ENCODE measurements around the gene POLR3A. TPM values are rescaled to one million over a fixed set of nuclear protein-coding genes. Genes with fewer than 3 reads are reported as not detected.

Gene POLR3A
- total RNA-seq, 1 donor from 2014 or later: 5.6 TPM

DNA sequence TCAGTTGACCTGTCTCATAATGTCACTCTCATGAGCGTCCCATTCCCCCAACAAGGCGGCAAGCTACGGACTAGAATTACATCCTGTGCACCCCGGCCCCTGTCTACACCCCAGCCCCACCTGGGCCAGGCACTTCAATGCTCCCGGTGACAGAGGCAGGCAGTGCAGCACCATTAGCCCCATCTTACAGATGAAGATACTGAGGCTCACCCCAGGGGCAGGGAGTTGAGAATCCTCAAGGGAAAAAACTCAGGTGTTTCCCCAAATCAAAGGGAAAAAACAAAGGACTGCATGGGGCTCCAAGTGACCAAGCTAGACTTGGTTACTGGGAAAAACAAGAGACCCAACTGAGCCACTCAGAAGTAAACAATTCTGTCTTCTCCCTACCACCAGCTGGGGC, 107.3 kb downstream of the POLR3A start:
- no peak for ATAC-seq
- no peak for DNase-seq (ENCODE audit: low spot score)

DNA sequence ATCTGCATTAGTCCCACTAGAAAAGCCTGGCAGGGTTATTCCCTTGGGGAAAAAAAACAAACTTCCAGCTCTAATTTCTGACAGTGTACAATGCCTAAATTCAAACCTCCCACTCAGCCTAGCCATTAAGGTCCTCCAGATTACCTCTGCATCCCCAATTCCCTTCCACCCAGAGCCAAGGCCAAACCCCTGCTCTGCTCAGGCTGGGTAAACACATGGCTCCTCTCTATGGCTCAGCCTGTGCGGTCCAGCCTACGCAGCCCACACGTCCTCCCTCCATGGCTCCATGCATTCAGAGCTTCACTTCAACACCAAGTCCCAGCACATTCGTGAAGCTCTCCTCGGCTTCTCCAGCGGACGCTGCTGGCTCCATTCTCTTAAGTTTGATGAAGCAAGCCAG, 107.9 kb downstream of the POLR3A start:
- DNase-seq (ENCODE audit: low spot score) (no peak), ATAC-seq (no peak)

DNA sequence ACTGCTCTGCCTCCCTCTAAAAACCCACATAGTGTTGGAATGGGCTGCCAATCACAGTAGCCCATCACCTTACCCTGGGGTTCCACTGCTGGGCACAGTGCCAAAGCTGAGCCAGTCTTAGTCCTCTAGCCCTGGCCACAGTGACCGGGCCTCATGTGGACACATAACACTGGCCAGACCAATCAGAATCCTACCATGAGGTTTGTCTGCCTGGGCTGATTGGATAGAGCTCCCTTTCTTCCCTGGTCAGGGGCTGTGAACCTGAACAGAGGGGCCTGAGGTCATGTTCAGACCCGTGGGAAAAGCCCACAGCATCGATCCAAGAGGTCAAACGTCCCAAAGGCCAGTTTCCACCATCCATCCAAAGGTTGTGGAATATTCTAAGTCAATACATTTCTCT, 108.8 kb downstream of the POLR3A start:
- ATAC-seq: peak; percentile 54
- no peak for DNase-seq (ENCODE audit: low spot score)

DNA sequence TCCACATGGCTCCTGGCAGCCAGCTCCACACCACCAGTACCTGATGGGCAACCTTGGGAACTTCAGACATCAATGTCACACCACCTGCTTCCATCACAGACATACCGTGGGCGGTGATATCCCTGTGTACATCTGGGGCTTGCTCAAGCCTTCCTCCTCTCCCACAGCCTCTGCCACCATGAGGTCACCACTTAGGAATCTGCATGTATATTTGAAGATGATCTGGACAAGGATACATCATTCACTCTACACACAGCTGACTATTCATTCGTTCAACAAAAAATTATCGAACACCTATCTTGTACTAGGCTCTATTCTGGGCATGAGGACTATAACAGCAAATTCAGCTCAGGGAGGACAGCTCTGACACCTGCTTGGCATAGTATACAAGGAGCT, 109.6 kb downstream of the POLR3A start:
- no peak for DNase-seq (ENCODE audit: low spot score)
- ATAC-seq: no peak

Other genes starting within 250 kb of the POLR3A start
- gene DLG5, start 102.8 kb downstream of the POLR3A start, total RNA-seq: 9.3 TPM
- 398 TPM for gene RPS24, start 4.3 kb upstream of the POLR3A start, total RNA-seq